Ovary (tissue), 1 donor: ENCODE measurements around the gene CROCC2.

Source experiments
- EP300 ChIP-seq: sonication (generic); formaldehyde crosslinking; IDR thresholded peaks from one replicate; pipeline ENCODE4 v1.6.1; 2017; ENCODE audit warnings: antibody characterized with exemption
- POLR2A ChIP-seq: fragments of 450-650 bp; IDR thresholded peaks from one replicate; pipeline ENCODE4 v1.6.1; 2017; ENCODE audit warnings: antibody characterized with exemption, mild to moderate bottlenecking, moderate library complexity

GRCh38 chr2:240952496-240953246 is 46.5 kb downstream of the CROCC2 start:
- TF ChIP-seq POLR2A (no peak), EP300 (no peak)
